Large intestine (tissue), 12 donors: ENCODE results near the gene NMRK2. TPM values are rescaled to one million over a fixed set of nuclear protein-coding genes. Genes with fewer than 3 reads are reported as not detected.
"Not testable (repeated sequence)": the region's sequence is repeated elsewhere in the genome, so short reads cannot be mapped to it uniquely, and the experiment has no call there.

Experiments used
- DNase-seq, 2 donors: peaks; one replicate each; pipeline versions ENCODE4 v3.0.0 to v3.0.0-alpha.2; 2013
- H3K27ac ChIP-seq: one replicate; pipeline ENCODE4 v1.5.1; 2013; ENCODE audit warnings: low read length
- H3K27me3 ChIP-seq: 2 replicates; pipeline ENCODE4 v1.6.1; 2013; ENCODE audit warnings: low read length; ENCODE audit not compliant: control insufficient read depth, insufficient read depth
- H3K36me3 ChIP-seq: 2 replicates; pipeline ENCODE4 v1.6.1; 2013; ENCODE audit warnings: low read length; ENCODE audit not compliant: control insufficient read depth, insufficient read depth
- H3K4me1 ChIP-seq: one replicate; pipeline ENCODE4 v1.6.1; 2013; ENCODE audit warnings: low read length; ENCODE audit not compliant: control insufficient read depth, insufficient read depth
- H3K4me3 ChIP-seq: one replicate; pipeline ENCODE4 v1.5.1; 2013; ENCODE audit warnings: low read length
- H3K9me3 ChIP-seq: one replicate; pipeline ENCODE4 v1.6.1; 2013; ENCODE audit warnings: mild to moderate bottlenecking, low read depth, low read length, moderate library complexity; ENCODE audit not compliant: control insufficient read depth
- WGBS: methylation state at CpG from one replicate; pipeline ENCODE4 v1.1.5; 2013; ENCODE audit warnings: low lambda C conversion rate; ENCODE audit not compliant: insufficient coverage; 5-methylcytosine and 5-hydroxymethylcytosine counted together
- long read RNA-seq, 11 donors: transcript quantifications; one replicate each; lab custom pipeline, GENCODE V29; 2026
- polyA plus RNA-seq: library from polyadenylated mRNA; unstranded; fragments of 120-200 nt; gene quantifications from one replicate; pipeline ENCODE4 v1.2.1, GENCODE V29; 2013

NMRK2 gene
- 0.43 TPM for polyA plus RNA-seq
- long read RNA-seq, donor 1, result 0 reads
- long read RNA-seq, donor 2, result 0 reads
- long read RNA-seq, donor 3, result 0 reads
- long read RNA-seq, donor 4, result 0 reads
- long read RNA-seq, donor 5, result 0 reads
- long read RNA-seq, donor 6, result 0 reads
- long read RNA-seq, donor 7, result 0 reads
- long read RNA-seq, donor 8, result 0 reads
- long read RNA-seq, donor 9, result 0 reads
- long read RNA-seq, donor 10, result 0 reads
- long read RNA-seq, donor 11, result 0 reads

DNA sequence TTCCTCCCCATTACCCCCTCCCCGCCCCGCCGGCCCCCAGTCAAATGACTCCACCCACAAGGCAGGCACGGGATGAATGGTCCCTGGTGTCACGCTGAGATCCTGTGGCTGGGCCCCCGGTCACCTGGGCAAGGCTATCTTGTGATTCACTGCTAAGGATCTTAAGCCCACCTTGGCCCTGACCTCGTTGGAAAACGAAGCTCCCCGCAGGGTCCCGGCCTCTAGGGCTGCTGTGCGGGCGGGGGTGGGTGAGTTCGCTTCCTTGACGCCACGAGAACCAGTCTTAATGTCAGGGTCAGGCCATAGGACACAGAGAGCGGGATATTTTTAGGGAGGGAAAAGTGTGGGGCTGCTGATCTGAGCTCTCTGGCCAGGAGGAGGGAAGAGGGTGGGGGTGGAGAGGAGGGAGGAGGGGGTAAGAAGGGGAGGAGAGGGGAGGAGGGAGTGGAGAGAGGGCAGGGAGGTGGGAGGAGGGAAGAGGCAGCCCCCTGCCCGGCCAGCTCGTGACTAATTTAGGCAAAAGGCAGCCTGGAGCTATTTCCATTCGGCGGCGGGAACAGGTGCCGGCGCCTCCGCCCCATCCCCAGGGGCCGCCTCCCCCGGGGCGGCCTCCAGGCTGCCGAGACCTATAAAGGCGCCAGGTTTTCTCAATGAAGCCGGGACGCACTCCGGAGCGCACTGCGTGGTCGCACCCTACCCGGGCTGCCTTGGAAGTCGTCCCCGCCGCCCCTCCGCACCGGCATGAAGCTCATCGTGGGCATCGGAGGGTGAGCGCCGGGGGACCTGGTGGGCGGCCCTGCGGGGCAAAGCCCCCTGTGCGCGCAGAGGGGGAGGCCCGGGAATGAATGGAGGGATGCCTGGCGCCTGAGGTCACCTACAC, at the start of gene NMRK2:
Gene NMRK2 (plus strand): TSS at position 139 of the 880 bp plus-strand sequence. CDS start 603 bp downstream, at position 742.
- Histone ChIP-seq H3K4me3 (no peak within 1 kb of the TSS), H3K4me1 (no peaks in the 10 kb centered on the region), H3K9me3 (peaks cover 6% of the 10 kb centered on the region), H3K27ac (no peak within 1 kb of the TSS), H3K27me3 (peaks cover 35% of the 10 kb centered on the region), H3K36me3 (no peaks in the 10 kb centered on the region)
- peak in 1 of 2 donors; percentile 27 for DNase-seq
- WGBS, result no CpG with 5 or more reads among the region's 51 CpGs

GRCh38 chr19:3890591-3890990, 42.3 kb upstream of the NMRK2 start:
- H3K4me3 ChIP-seq, result no peak overlapping the region
- no peaks in the 10 kb centered on the region for H3K9me3 ChIP-seq
- no peaks in the 10 kb centered on the region for H3K36me3 ChIP-seq
- H3K4me1 ChIP-seq, result no peaks in the 10 kb centered on the region
- WGBS, result no CpG with 5 or more reads among the region's 17 CpGs
- no peaks in the 10 kb centered on the region for H3K27me3 ChIP-seq
- H3K27ac ChIP-seq, result no peak overlapping the region
- DNase-seq, result no peak

- no peaks in the 10 kb centered on the region for H3K36me3 ChIP-seq
- no peaks in the 10 kb centered on the region for H3K9me3 ChIP-seq
- no peak overlapping the region for H3K27ac ChIP-seq
- WGBS, result no CpG with 5 or more reads among the region's 12 CpGs
- no peaks in the 10 kb centered on the region for H3K27me3 ChIP-seq
- H3K4me3 ChIP-seq, result no peak overlapping the region
- no peaks in the 10 kb centered on the region for H3K4me1 ChIP-seq
- DNase-seq, result no peak
Measured at GRCh38 chr19:3893509-3894179, 39.2 kb upstream of the NMRK2 start.

- not testable (repeated sequence) for H3K36me3 ChIP-seq, H3K4me1 ChIP-seq, H3K27me3 ChIP-seq, H3K4me3 ChIP-seq, H3K9me3 ChIP-seq, H3K27ac ChIP-seq, DNase-seq
- WGBS, result 75% methylated on average over 1 of the region's 5 CpGs
Measured at GRCh38 chr19:3894959-3895358, 37.9 kb upstream of the NMRK2 start.

DNA sequence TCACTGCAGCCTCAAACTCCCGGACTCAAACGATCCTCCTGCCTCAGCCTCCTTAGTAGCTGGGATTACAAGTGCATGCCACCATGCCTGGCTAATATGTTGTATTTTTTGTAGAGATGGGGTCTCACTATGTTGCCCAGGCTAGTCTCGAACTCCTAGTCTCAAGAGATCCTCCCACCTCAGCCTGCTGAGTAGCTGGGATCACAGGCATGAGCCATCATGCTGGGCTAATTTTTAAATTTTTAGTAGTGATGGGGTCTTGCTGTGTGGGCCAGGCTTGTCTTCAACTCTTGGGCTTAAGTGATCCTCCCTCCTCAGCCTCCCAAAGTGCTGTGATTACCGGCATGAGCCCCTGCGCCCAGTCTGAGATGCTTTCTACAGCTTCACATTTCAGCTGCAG, 37.1 kb upstream of the NMRK2 start:
- no peak for DNase-seq
- Histone ChIP-seq H3K36me3 (no peaks in the 10 kb centered on the region), H3K9me3 (no peaks in the 10 kb centered on the region), H3K27ac (no peak overlapping the region), H3K4me3 (no peak overlapping the region), H3K4me1 (no peaks in the 10 kb centered on the region), H3K27me3 (no peaks in the 10 kb centered on the region)
- no CpG with 5 or more reads among the region's 5 CpGs for WGBS

- Histone ChIP-seq H3K4me3 (no peak overlapping the region), H3K4me1 (no peaks in the 10 kb centered on the region), H3K36me3 (no peaks in the 10 kb centered on the region), H3K27ac (no peak overlapping the region), H3K27me3 (no peaks in the 10 kb centered on the region), H3K9me3 (no peaks in the 10 kb centered on the region)
- 69% methylated on average over 2 of the region's 4 CpGs for WGBS
- DNase-seq, result no peak
Measured at GRCh38 chr19:3897936-3898335, 34.9 kb upstream of the NMRK2 start.

- Histone ChIP-seq H3K27ac (no peak overlapping the region), H3K9me3 (no peaks in the 10 kb centered on the region), H3K36me3 (no peaks in the 10 kb centered on the region), H3K27me3 (no peaks in the 10 kb centered on the region), H3K4me3 (no peak overlapping the region), H3K4me1 (no peaks in the 10 kb centered on the region)
- DNase-seq, result no peak
- no CpG with 5 or more reads among the region's 3 CpGs for WGBS
Measured at GRCh38 chr19:3898426-3898825, 34.4 kb upstream of the NMRK2 start.

- Histone ChIP-seq H3K4me1 (no peaks in the 10 kb centered on the region), H3K4me3 (no peak overlapping the region), H3K27ac (no peak overlapping the region), H3K36me3 (no peaks in the 10 kb centered on the region), H3K9me3 (no peaks in the 10 kb centered on the region), H3K27me3 (no peaks in the 10 kb centered on the region)
- no CpG with 5 or more reads among the region's 18 CpGs for WGBS
- DNase-seq, result no peak
Measured at GRCh38 chr19:3899531-3900294, 33.2 kb upstream of the NMRK2 start.

GRCh38 chr19:3902317-3902973, 30.4 kb upstream of the NMRK2 start:
- Histone ChIP-seq H3K27me3 (no peaks in the 10 kb centered on the region), H3K9me3 (no peaks in the 10 kb centered on the region), H3K36me3 (no peaks in the 10 kb centered on the region), H3K4me1 (no peaks in the 10 kb centered on the region), H3K4me3 (no peak overlapping the region), H3K27ac (no peak overlapping the region)
- WGBS, result 90% methylated on average over 2 of the region's 15 CpGs
- no peak for DNase-seq
